H1 (cell line): ENCODE measurements around the gene PRR12. TPM values are rescaled to one million over a fixed set of nuclear protein-coding genes. Genes with fewer than 3 reads are reported as not detected.

Experiments used
- CTCF ChIA-PET: fragments of 300-600 bp; sonication (Branson Sonifier 250); formaldehyde crosslinking; loops from one replicate; lab custom pipeline; 2021; ENCODE audit not compliant: partially characterized antibody; lab: Charles Lee
- POLR2A ChIA-PET: fragments of 300-600 bp; sonication (Branson Sonifier 250); formaldehyde crosslinking; loops from one replicate; lab custom pipeline; 2021; ENCODE audit warnings: inconsistent platforms; ENCODE audit not compliant: partially characterized antibody; lab: Charles Lee
- DNase-seq, 2 experiments: peaks; one replicate each; pipeline versions ENCODE4 v3.0.0 to v3.0.0-alpha.2; 2010 to 2022; ENCODE audit warnings: low spot score in 2 of 2, low read depth in 1 of 2, mixed read lengths in 1 of 2
- FAIRE-seq: peaks from 2 replicates; lab custom pipeline; 2011; peaks lifted over from hg19 to GRCh38; lab: Jason Lieb, UNC
- H2AFZ ChIP-seq: 2 replicates; pipeline ENCODE4 v1.8.1; 2012; ENCODE audit warnings: low read length, inconsistent platforms
- H2AK5ac ChIP-seq: 2 replicates; pipeline ENCODE4 v1.6.1; 2013; ENCODE audit warnings: low read depth, low read length
- H2BK120ac ChIP-seq: replicated peaks from 2 replicates; pipeline ENCODE3; 2013; ENCODE audit warnings: low read depth, low read length, inconsistent platforms
- H2BK12ac ChIP-seq: 2 replicates; pipeline ENCODE4 v1.6.1; 2013; ENCODE audit warnings: low read depth, low read length
- H2BK15ac ChIP-seq: 2 replicates; pipeline ENCODE4 v1.6.1; 2013; ENCODE audit warnings: low read length
- H2BK20ac ChIP-seq: 2 replicates; pipeline ENCODE4 v1.6.1; 2013; ENCODE audit warnings: low read length
- H2BK5ac ChIP-seq: 2 replicates; pipeline ENCODE4 v1.6.1; 2013; ENCODE audit warnings: low read depth, low read length
- H3K14ac ChIP-seq: 2 replicates; pipeline ENCODE4 v1.6.1; 2013; ENCODE audit warnings: inconsistent platforms; ENCODE audit not compliant: insufficient read length
- H3K18ac ChIP-seq: 2 replicates; pipeline ENCODE4 v1.6.1; 2013; ENCODE audit warnings: low read length; ENCODE audit errors: extremely low read depth
- H3K23ac ChIP-seq: 2 replicates; pipeline ENCODE4 v1.6.1; 2013; ENCODE audit warnings: inconsistent platforms; ENCODE audit not compliant: insufficient read length
- H3K23me2 ChIP-seq: 2 replicates; pipeline ENCODE4 v1.6.1; 2013; ENCODE audit warnings: low read depth, low read length
- H3K27ac ChIP-seq: 2 replicates; pipeline ENCODE4 v1.6.1; 2011; ENCODE audit warnings: low read depth, low read length, inconsistent platforms
- H3K27me3 ChIP-seq, 4 experiments: replicated peaks in 1 of 4; 1 replicate in 1 of 4; 2 replicates in 3 of 4; pipeline versions ENCODE4 v1.6.1 to v1.8.1; 2011 to 2013; ENCODE audit warnings: low read length in 3 of 4, mild to moderate bottlenecking in 3 of 4, inconsistent platforms in 2 of 4, mixed read lengths in 2 of 4, moderate library complexity in 1 of 4; ENCODE audit not compliant: control insufficient read depth in 3 of 4, insufficient read depth in 3 of 4; ENCODE audit errors: extremely low read depth in 1 of 4
- H3K36me3 ChIP-seq, 4 experiments: 2 replicates each; pipeline versions ENCODE4 v1.6.1 to v1.8.1; 2011 to 2013; ENCODE audit warnings: mild to moderate bottlenecking in 4 of 4, low read length in 3 of 4, moderate library complexity in 2 of 4, control low read depth in 1 of 4, inconsistent platforms in 1 of 4; ENCODE audit not compliant: insufficient read depth in 4 of 4, control insufficient read depth in 2 of 4
- H3K4ac ChIP-seq: replicated peaks from 2 replicates; pipeline ENCODE3; 2013; ENCODE audit warnings: low read length, low read depth, mixed read lengths, inconsistent platforms; ENCODE audit not compliant: insufficient read length
- H3K4me1 ChIP-seq, 4 experiments: replicated peaks in 1 of 4; 1 replicate in 1 of 4; 2 replicates in 3 of 4; pipeline versions ENCODE4 v1.6.1 to v1.8.1; 2011 to 2013; ENCODE audit warnings: low read length in 3 of 4, inconsistent platforms in 2 of 4, mixed read lengths in 1 of 4; ENCODE audit not compliant: insufficient read depth in 4 of 4, control insufficient read depth in 3 of 4
- H3K4me2 ChIP-seq, 2 experiments: 2 replicates each; pipeline versions ENCODE4 v1.6.1 to v1.8.1; 2011 to 2013; ENCODE audit warnings: low read depth in 2 of 2, low read length in 2 of 2, control low read depth in 1 of 2, inconsistent platforms in 1 of 2, mild to moderate bottlenecking in 1 of 2; ENCODE audit not compliant: insufficient read depth in 1 of 2
- H3K4me3 ChIP-seq, 4 experiments: fragments of 200-600, 300-600 bp in 1 of 4; sonication (generic), shearing (Covaris generic), sonication (Bioruptor Twin) in 1 of 4; 2 replicates each; pipeline versions ENCODE4 v1.5.1 to v1.8.1; 2011 to 2016; ENCODE audit warnings: low read length in 4 of 4, low read depth in 3 of 4, control low read depth in 2 of 4, inconsistent platforms in 2 of 4, mild to moderate bottlenecking in 2 of 4, mixed read lengths in 1 of 4, moderate library complexity in 1 of 4; ENCODE audit not compliant: insufficient read depth in 2 of 4; ENCODE audit errors: extremely low read depth in 1 of 4
- H3K56ac ChIP-seq: replicated peaks from 2 replicates; pipeline ENCODE3; 2013; ENCODE audit warnings: low read depth, mild to moderate bottlenecking, mixed read lengths, low read length, inconsistent platforms; ENCODE audit not compliant: insufficient read length
- H3K79me1 ChIP-seq: 2 replicates; pipeline ENCODE4 v1.6.1; 2013; ENCODE audit warnings: low read depth, low read length, control low read depth
- H3K79me2 ChIP-seq, 2 experiments: 2 replicates each; pipeline versions ENCODE4 v1.6.1 to v1.8.1; 2012 to 2013; ENCODE audit warnings: low read length in 2 of 2, mild to moderate bottlenecking in 2 of 2, inconsistent platforms in 1 of 2; ENCODE audit not compliant: insufficient read depth in 2 of 2, control insufficient read depth in 1 of 2
- H3K9ac ChIP-seq, 4 experiments: replicated peaks in 1 of 4; 1 replicate in 1 of 4; 2 replicates in 3 of 4; pipeline versions ENCODE4 v1.6.1 to v1.8.1; 2011 to 2013; ENCODE audit warnings: low read depth in 3 of 4, low read length in 3 of 4, control low read depth in 2 of 4, mild to moderate bottlenecking in 2 of 4, moderate library complexity in 2 of 4, inconsistent platforms in 1 of 4; ENCODE audit errors: extremely low read depth in 1 of 4
- H3K9me3 ChIP-seq, 2 experiments: 2 replicates each; pipeline versions ENCODE4 v1.6.1 to v1.8.1; 2012 to 2013; ENCODE audit warnings: mild to moderate bottlenecking in 2 of 2, moderate library complexity in 2 of 2, control low read depth in 1 of 2, inconsistent platforms in 1 of 2, low read depth in 1 of 2, low read length in 1 of 2, mixed read lengths in 1 of 2; ENCODE audit not compliant: insufficient read depth in 2 of 2
- H4K20me1 ChIP-seq, 2 experiments: replicated peaks in 1 of 2; 2 replicates each; pipeline versions ENCODE3 to v1.8.1; 2011 to 2013; ENCODE audit warnings: inconsistent platforms in 2 of 2, low read length in 2 of 2, mild to moderate bottlenecking in 1 of 2; ENCODE audit not compliant: insufficient read depth in 2 of 2, control insufficient read depth in 1 of 2
- H4K5ac ChIP-seq: 2 replicates; pipeline ENCODE4 v1.6.1; 2013; ENCODE audit warnings: low read length, low read depth, mixed read lengths, inconsistent platforms; ENCODE audit not compliant: insufficient read length
- H4K8ac ChIP-seq: 2 replicates; pipeline ENCODE4 v1.8.0; 2013; ENCODE audit warnings: mild to moderate bottlenecking, moderate library complexity, low read length, inconsistent platforms; ENCODE audit not compliant: insufficient read depth; ENCODE audit errors: extremely low read depth
- H4K91ac ChIP-seq: replicated peaks from 2 replicates; pipeline ENCODE3; 2013; ENCODE audit warnings: low read length, mixed read lengths, inconsistent platforms; ENCODE audit not compliant: insufficient read length
- WGBS, 2 experiments: shearing (Covaris generic) in 1 of 2; methylation state at CpG; one replicate each; pipeline versions ENCODE4 v1.1.6 to v1.1.7; 2013 to 2015; ENCODE audit warnings: low lambda C conversion rate in 2 of 2, mixed read lengths in 2 of 2, inconsistent platforms in 1 of 2, low coverage in 1 of 2, missing lambda C conversion rate in 1 of 2; ENCODE audit not compliant: insufficient replicate concordance in 2 of 2, insufficient coverage in 1 of 2, insufficient read length in 1 of 2; ENCODE audit errors: extremely low coverage in 1 of 2, missing lambda C conversion rate in 1 of 2; 5-methylcytosine and 5-hydroxymethylcytosine counted together
- polyA plus RNA-seq, 7 experiments: library from polyadenylated mRNA; depleted of rRNA in 3 of 7; stranded (reverse) in 5 of 7; unstranded in 2 of 7; fragments of >200 nt in 5 of 7; fragments of 200-250 nt in 2 of 7; gene quantifications; 1 replicate in 5 of 7; 2 replicates in 1 of 7; 4 replicates in 1 of 7; pipeline versions ENCODE4 v1.2.1 to v1.2.3, GENCODE V29; 2011 to 2013; ENCODE audit warnings: missing spikeins in 2 of 7, mixed read lengths in 2 of 7
- total RNA-seq: library from RNA; stranded (reverse); fragmentation: NEBNext Ultra II Directional; extraction: Animal tissue kit (Norgen Biotek cat#: 25700); gene quantifications from 2 replicates; pipeline ENCODE4 v1.2.1, GENCODE V29; 2021
- TF ChIP-seq, protein P1 (sequence below): IDR thresholded peaks from 2 replicates; pipeline ENCODE4 v1.6.1; 2011; ENCODE audit warnings: low read depth, mild to moderate bottlenecking, low read length; ENCODE audit not compliant: insufficient read depth

Gene PRR12
- total and polyA plus RNA-seq, 2 of the 8 experiments (the other 6 are each of a cell fraction or from before 2014, with no cell fraction given) = 2.5 to 59.4 TPM

DNA sequence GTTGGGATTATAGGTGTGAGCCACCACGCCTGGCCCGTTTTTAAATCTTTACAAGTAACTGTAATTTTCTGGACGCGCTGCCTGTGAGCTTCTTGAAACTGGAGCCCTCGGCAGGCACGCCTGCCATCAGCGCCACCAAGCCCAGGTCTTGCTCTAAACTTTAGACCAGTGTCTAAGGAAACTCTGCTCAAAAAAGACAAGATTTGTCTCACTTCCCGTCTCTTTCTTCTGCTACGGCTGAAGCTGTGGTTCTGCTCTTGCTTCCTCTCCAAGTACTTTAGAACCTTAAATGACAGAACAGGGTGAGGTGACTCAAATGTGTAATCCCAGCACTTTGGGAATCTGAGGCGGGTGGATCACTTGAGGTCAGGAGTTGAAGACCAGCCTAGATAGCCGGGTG is 38.2 kb upstream of the PRR12 start:
- no peak overlapping the region for H3K4ac ChIP-seq
- no peak for FAIRE-seq
- H3K18ac ChIP-seq = no peak overlapping the region

More for the DNA sequence above, 38.2 kb upstream of the PRR12 start:
- WGBS, 2 experiments = 93% methylated on average over 11 of the region's 11 CpGs; no CpG with 5 or more reads in 1 of the 2 experiments
- Histone ChIP-seq H4K8ac (no peak overlapping the region), H3K4me2 (no peak overlapping the region), H3K23me2 (peaks cover 6% of the 10 kb centered on the region), H3K79me2 (no peaks in the 10 kb centered on the region), H4K5ac (no peak overlapping the region), H3K36me3 (peaks cover 0 to 12% (median 7%) of the 10 kb centered on the region in 4 experiments; a peak in 5 of 8 replicates), H3K9ac (no peak overlapping the region), H4K20me1 (peaks cover 0 to 8% of the 10 kb centered on the region in 2 experiments), H3K79me1 (no peaks in the 10 kb centered on the region; the same call in 1 of the 2 replicates), H3K14ac (no peak overlapping the region), H4K91ac (no peak overlapping the region), H3K56ac (no peak overlapping the region), H3K4me3 (no peak overlapping the region), H3K27me3 (no peaks in the 10 kb centered on the region; a peak in 2 of 7 replicates), H2BK120ac (no peak overlapping the region), H3K4me1 (peaks cover 5 to 17% (median 10%) of the 10 kb centered on the region in 4 experiments), H3K9me3 (no peaks in the 10 kb centered on the region), H2BK5ac (no peak overlapping the region), H2BK15ac (no peak overlapping the region), H2AFZ (no peak overlapping the region), H2AK5ac (no peak overlapping the region), H2BK20ac (no peak overlapping the region), H2BK12ac (no peak overlapping the region), H3K27ac (no peak overlapping the region), H3K23ac (no peak overlapping the region)
- ChIA-PET POLR2A (interaction anchor here (0.6 to 4.1 kb wide), 7 partner anchors 12 to 36 kb away, joined by 3 to 17 read pairs (median 4); partner anchors contain the start of gene RCN3), CTCF (interaction anchor here (1.0 to 18.1 kb wide), 6 partner anchors 14 to 77 kb away, joined by 3 to 240 read pairs (median 4); no protein-coding TSS in a partner anchor)
- no peak for DNase-seq
- TF ChIP-seq, protein P1, sequence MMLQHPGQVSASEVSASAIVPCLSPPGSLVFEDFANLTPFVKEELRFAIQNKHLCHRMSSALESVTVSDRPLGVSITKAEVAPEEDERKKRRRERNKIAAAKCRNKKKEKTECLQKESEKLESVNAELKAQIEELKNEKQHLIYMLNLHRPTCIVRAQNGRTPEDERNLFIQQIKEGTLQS = no peak
